ENCODE data around the gene TMEM108. TPM values are rescaled to one million over a fixed set of nuclear protein-coding genes. Genes with fewer than 3 reads are reported as not detected.

TMEM108 gene
- total RNA-seq (2012; rRNA removed): 0.18 and 0.28 TPM in 2 replicates
- polyA plus RNA-seq (2012; rRNA removed): 2.2 and 2.7 TPM in 2 replicates
- 1.7 and 2.6 TPM in 2 replicates for polyA plus RNA-seq (2012; cell fraction: cytosol; rRNA removed)
- 1.3 and 1.6 TPM in 2 replicates for polyA plus RNA-seq (2012; cell fraction: nucleus; rRNA removed; ENCODE audit: low replicate concordance)
- Bru-seq, nascent RNA: percentile 12 among the genes with signal in this experiment
- BruChase-seq, experiment 1, labeled RNA remaining after a 6-hour chase: percentile 7 among the genes with signal in this experiment
- BruChase-seq, experiment 2, labeled RNA remaining after a 2-hour chase: percentile 8 among the genes with signal in this experiment
- long read RNA-seq, partial matches to known transcripts: 0 of 1 reads
- long read RNA-seq, other reads (novel, unspliced or antisense): 0 of 1 reads

DNA sequence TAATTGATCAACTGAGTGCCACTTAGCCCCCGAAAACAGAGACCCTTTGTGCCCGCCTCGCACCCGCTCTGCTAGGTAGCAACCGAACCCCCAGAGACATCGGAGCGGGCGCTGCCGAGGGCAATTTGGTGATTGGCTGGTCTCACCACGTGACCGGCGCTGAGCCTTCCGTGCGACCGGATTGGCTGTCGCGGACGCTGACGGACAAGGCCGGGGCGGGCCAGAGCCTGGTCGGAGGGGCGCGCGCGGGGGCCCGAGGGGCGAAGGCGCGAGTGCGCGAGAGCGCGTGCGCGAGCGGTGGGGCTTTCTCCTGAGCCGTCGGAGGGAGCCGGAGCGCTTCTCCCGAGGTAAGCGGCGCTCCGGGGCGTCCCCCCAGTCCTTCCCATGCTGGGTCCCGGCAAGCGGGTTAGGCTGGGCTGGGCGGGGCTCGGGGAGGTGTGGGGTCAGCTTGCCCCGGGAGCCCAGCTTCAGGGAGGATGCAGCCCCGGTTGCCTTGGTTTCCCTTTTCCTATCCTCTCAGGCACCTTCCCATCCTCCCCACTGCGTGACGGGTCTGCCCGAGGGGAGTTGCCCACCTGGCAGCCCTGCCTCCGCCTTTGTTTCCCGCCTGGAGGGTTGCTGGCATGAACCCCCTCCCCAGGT lies at the start of gene TMEM108:
Gene TMEM108 (plus strand): TSS at position 303 of the 642 bp plus-strand sequence.
- Histone ChIP-seq H2AK9ac (replicated peaks; ENCODE audit: low read depth, low read length, poor library complexity) (peak within 1 kb of the TSS; percentile 15), H3K4me2 (ENCODE audit: low read depth, low read length) (peak within 1 kb of the TSS; percentile 76), H3K9me3 (ENCODE audit: control insufficient read depth, insufficient read depth, low read length) (no peaks in the 10 kb centered on the region), H3K27me3 (ENCODE audit: control insufficient read depth, insufficient read depth, low read length) (peaks cover 21% of the 10 kb centered on the region), H2BK120ac (ENCODE audit: low read depth, low read length) (no peak within 1 kb of the TSS), H3K79me1 (ENCODE audit: low read depth in 1 of 2, low read length in 2 of 2) (no peaks in the 10 kb centered on the region), H3K9me1 (ENCODE audit: insufficient read depth, low read length) (peaks cover 4% of the 10 kb centered on the region; the same call in 1 of the 2 replicates), H3K36me3 (ENCODE audit: control insufficient read depth, insufficient read depth, low read length) (no peaks in the 10 kb centered on the region), H3K9ac (ENCODE audit: low read depth, low read length) (no peak within 1 kb of the TSS), H4K91ac (ENCODE audit: insufficient read depth, low read depth, low read length) (no peak within 1 kb of the TSS), H4K5ac (ENCODE audit: low read depth, low read length) (no peak within 1 kb of the TSS), H2BK15ac (ENCODE audit: low read depth, low read length) (no peak within 1 kb of the TSS), H2BK20ac (ENCODE audit: low read depth, low read length) (no peak within 1 kb of the TSS), H3K4ac (ENCODE audit: low read depth, low read length) (no peak within 1 kb of the TSS), H2AK5ac (ENCODE audit: low read depth, low read length) (no peak within 1 kb of the TSS), H3K4me3 (ENCODE audit: insufficient read depth, low read depth, low read length) (peak within 1 kb of the TSS; percentile 59), H4K8ac (ENCODE audit: low read depth in 2 of 2, low read length in 2 of 2) (peak within 1 kb of the TSS in 1 of 2 experiments; percentile 50; a peak in 1 of 4 replicates), H3K18ac (ENCODE audit: low read depth, low read length) (no peak within 1 kb of the TSS), H3K4me1 (ENCODE audit: control insufficient read depth, insufficient read depth, low read length) (no peaks in the 10 kb centered on the region), H3K23ac (ENCODE audit: low read depth, low read length) (peak within 1 kb of the TSS; percentile 57; the same call in 1 of the 2 replicates), H3K14ac (replicated peaks; ENCODE audit: low read depth, low read length) (no peak within 1 kb of the TSS; the same call in 1 of the 2 replicates), H2AFZ (replicated peaks; ENCODE audit: low read length, poor library complexity) (peak within 1 kb of the TSS; percentile 94), H4K20me1 (ENCODE audit: insufficient read depth, low read length) (no peaks in the 10 kb centered on the region), H3K56ac (ENCODE audit: extremely low read depth, insufficient read depth, low read length) (no peak within 1 kb of the TSS), H2BK5ac (ENCODE audit: low read depth, low read length, poor library complexity, severe bottlenecking) (no peak within 1 kb of the TSS), H3K27ac (ENCODE audit: insufficient read depth, low read length) (no peak within 1 kb of the TSS)
- in situ Hi-C loops (cut with MboI; ENCODE audit: low sequenced_read_pairs): loop anchor here (25.0 kb wide), 1 partner anchor 301 kb away; no protein-coding TSS in a partner anchor
- intact Hi-C loops (cut with micrococcal nuclease): no loop called here
- no TSS peak for BruUV-seq (replicated peaks)
- ChIA-PET CTCF (no interaction called here), POLR2A (ENCODE audit: unreplicated experiment) (no interaction called here)
- no peak for TF ChIP-seq POLR2A (IDR thresholded peaks at IDR 0.05; ENCODE audit: low read depth, low read length)
- TF ChIP-seq, protein P1, sequence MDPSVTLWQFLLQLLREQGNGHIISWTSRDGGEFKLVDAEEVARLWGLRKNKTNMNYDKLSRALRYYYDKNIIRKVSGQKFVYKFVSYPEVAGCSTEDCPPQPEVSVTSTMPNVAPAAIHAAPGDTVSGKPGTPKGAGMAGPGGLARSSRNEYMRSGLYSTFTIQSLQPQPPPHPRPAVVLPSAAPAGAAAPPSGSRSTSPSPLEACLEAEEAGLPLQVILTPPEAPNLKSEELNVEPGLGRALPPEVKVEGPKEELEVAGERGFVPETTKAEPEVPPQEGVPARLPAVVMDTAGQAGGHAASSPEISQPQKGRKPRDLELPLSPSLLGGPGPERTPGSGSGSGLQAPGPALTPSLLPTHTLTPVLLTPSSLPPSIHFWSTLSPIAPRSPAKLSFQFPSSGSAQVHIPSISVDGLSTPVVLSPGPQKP (IDR thresholded peaks at IDR 0.05; ENCODE audit: borderline replicate concordance, low read depth, low read length): no peak
- peak; percentile 39; the same call in 1 of the 2 replicates for TF ChIP-seq MAZ (IDR thresholded peaks at IDR 0.05; ENCODE audit: borderline replicate concordance, low read depth, low read length)
- no peak for TF ChIP-seq SMC3 (IDR thresholded peaks at IDR 0.05; ENCODE audit: low read depth, low read length)
- TF ChIP-seq, protein P2, sequence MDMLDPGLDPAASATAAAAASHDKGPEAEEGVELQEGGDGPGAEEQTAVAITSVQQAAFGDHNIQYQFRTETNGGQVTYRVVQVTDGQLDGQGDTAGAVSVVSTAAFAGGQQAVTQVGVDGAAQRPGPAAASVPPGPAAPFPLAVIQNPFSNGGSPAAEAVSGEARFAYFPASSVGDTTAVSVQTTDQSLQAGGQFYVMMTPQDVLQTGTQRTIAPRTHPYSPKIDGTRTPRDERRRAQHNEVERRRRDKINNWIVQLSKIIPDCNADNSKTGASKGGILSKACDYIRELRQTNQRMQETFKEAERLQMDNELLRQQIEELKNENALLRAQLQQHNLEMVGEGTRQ (IDR thresholded peaks at IDR 0.05; ENCODE audit: low read depth, low read length): peak; percentile 97
- TF ChIP-seq RCOR1 (IDR thresholded peaks at IDR 0.05; ENCODE audit: insufficient replicate concordance, low read length): no peak
- dilution Hi-C loops (cut with HindIII; ENCODE audit: low sequenced_read_pairs, unreplicated experiment): no loop called here
- ATAC-seq (ENCODE audit: low read depth) (peak; percentile 85), DNase-seq (peak; percentile 58)
- 1% methylated on average over 11 of the region's 57 CpGs; no CpG with 5 or more reads in 1 of the 2 experiments for WGBS, 2 experiments (ENCODE audit: extremely low coverage in 2 of 2, insufficient read length in 1 of 2)
